ENCODE results near the gene SCARB1.
A peak's percentile ranks its signal among the peaks of the same experiment; 100 is the strongest.

SCARB1 gene

DNA sequence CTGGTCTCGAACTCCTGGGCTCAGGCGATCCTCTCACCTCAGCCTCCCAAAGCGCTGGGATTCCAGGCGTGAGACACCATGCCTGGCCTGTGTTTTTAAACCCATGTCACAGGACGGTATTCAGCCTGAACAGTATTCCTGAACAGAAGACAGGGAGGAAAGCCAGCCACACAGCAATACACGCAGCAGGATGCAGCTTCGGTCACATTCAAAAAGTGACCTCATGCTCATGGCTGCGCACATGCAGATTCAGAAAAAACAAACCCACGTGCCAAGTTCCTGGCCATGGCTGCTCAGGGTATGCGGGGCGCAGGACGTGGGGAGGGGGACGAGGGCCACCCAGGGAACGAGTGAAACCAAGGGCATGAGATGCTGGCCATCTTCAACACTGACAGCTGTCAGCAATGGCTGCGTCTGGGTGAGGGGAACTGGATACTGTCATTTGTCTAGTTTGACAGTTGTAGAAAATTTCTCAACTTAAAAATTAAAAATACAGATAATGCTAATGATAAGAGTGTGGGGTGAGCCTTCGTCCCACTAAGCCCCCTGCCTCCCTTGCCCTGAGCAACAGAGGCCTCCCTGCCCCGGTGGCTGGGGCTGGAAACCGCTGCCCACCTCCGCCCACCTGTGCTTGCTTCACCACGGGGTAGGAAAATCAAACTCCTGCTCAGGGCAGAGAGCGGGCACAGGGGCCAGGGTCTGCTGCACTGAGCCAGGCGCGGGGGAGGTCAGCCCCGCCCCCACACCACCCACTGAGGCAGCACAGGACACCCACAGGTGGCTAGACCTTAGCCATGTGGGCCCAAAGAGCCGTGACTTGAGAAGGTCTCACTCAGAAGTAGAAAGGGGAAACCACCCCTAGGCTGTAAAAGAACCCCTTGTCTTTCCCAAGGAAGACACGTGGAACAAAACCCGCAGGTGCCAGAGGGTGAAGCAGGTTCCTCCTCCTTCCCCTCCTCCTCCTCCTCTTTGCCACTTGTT is 84.2 kb downstream of the SCARB1 start:
- no peak overlapping the region for H3K4me3 ChIP-seq (ENCODE audit: low read depth, low read length)
- peak; percentile 52 for DNase-seq (ENCODE audit: low read depth, low spot score)
- TF ChIP-seq, protein P1, sequence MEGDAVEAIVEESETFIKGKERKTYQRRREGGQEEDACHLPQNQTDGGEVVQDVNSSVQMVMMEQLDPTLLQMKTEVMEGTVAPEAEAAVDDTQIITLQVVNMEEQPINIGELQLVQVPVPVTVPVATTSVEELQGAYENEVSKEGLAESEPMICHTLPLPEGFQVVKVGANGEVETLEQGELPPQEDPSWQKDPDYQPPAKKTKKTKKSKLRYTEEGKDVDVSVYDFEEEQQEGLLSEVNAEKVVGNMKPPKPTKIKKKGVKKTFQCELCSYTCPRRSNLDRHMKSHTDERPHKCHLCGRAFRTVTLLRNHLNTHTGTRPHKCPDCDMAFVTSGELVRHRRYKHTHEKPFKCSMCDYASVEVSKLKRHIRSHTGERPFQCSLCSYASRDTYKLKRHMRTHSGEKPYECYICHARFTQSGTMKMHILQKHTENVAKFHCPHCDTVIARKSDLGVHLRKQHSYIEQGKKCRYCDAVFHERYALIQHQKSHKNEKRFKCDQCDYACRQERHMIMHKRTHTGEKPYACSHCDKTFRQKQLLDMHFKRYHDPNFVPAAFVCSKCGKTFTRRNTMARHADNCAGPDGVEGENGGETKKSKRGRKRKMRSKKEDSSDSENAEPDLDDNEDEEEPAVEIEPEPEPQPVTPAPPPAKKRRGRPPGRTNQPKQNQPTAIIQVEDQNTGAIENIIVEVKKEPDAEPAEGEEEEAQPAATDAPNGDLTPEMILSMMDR (IDR thresholded peaks at IDR 0.05; ENCODE audit: low read depth, low read length), result no peak
- in situ Hi-C loops (cut with HindIII; ENCODE audit: low sequenced_read_pairs), result no loop called here

DNA sequence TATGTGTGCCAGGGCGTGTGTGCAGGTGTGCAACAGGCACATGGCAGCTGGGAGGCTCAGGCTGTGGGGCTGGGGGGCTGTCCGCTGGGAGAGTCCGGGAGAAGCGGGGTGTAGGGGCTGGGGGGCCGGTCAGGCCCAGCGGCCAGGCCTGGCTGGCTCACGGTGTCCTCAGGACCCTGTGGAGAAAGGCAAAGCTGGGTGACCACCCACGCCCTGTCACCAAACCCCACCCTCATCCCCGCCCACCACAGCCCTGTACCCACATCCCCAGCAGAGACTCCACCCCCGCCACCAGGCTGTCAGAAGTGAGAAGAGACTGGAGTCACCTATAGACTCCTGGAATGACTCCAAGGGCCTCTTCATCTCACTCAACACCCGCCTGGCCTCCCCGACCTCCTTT is 85.3 kb downstream of the SCARB1 start:
- TF ChIP-seq, protein P1 (IDR thresholded peaks at IDR 0.05; ENCODE audit: low read depth, low read length), result no peak
- no peak for DNase-seq (ENCODE audit: low read depth, low spot score)
- in situ Hi-C loops (cut with HindIII; ENCODE audit: low sequenced_read_pairs), result no loop called here

DNA sequence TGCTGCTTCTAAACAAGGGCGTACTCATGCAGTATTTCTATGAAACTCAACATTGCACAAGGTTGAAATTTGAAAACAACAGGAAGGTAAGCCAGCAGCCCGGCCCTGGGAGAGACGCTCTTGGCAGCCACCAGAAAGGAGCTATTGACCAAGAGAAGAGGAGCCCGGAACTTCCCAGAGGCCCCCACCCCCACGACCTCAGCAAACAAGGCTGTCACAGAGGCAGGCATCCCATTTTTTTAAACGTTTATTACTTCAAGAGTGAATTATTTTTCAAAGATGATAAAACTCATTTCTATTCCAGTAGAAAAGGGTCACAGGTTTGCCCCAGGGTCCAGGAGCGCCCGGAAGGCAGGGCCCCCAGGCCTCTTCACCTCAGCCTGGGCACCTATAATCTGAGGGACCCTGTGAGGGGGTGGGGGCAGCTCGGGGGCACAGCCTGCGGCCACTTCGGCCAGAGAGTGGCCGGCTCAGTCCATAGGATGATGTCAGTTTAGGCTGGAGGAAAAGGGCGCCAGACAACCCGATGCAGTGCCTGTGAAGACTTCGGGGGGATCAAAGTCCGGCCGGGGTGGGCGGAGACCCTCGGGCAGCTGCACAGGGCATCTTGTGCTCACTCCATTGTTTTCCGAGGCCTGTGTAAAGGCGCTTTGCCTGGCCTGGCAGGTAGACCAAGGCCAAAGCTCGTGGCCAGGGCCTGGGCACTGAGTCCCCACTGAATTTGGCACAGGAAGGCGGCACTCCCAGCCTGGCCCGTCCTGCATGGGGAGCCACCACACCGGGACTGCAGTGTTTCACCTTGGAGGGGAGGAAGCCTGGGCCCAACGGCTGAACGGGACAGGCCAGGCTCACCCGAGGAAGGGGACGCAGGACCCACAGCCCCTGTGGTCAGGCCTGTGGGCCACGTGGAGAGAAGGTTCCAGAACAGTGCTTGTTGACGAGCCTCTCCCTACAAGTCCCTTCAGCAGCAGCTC is 86.0 kb downstream of the SCARB1 start:
- no peak for DNase-seq (ENCODE audit: low read depth, low spot score)
- in situ Hi-C loops (cut with HindIII; ENCODE audit: low sequenced_read_pairs), result no loop called here
- no peak overlapping the region for H3K4me3 ChIP-seq (ENCODE audit: low read depth, low read length)
- TF ChIP-seq, protein P1 (IDR thresholded peaks at IDR 0.05; ENCODE audit: low read depth, low read length), result no peak

More for the DNA sequence above, 85.3 kb downstream of the SCARB1 start:
- H3K4me3 ChIP-seq (ENCODE audit: low read depth, low read length), result no peak overlapping the region

DNA sequence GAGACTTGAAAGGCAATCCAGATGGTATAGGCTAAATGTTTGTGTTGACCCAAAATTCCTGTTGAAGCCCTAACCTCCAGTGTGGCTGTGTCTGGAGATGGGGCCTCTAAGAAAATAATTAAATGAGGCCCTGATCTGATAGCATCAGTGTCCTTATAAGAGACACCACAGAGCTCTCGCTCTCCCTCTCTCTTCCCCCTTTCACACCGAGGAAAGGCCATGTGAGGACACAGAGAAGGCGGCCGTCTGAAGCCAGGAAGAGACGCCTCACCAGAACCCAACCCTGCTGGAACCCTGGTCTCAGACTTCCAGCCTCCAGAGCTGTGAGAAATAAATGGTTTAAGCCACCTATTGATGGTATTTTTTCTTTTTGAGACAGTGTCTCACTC is 87.5 kb downstream of the SCARB1 start:
- TF ChIP-seq, protein P1 (IDR thresholded peaks at IDR 0.05; ENCODE audit: low read depth, low read length), result no peak
- H3K4me3 ChIP-seq (ENCODE audit: low read depth, low read length), result no peak overlapping the region
- in situ Hi-C loops (cut with HindIII; ENCODE audit: low sequenced_read_pairs), result no loop called here
- DNase-seq (ENCODE audit: low read depth, low spot score), result peak; percentile 33

- in situ Hi-C loops (cut with HindIII; ENCODE audit: low sequenced_read_pairs), result no loop called here
- TF ChIP-seq, protein P1 (IDR thresholded peaks at IDR 0.05; ENCODE audit: low read depth, low read length), result peak; percentile 7
- H3K4me3 ChIP-seq (ENCODE audit: low read depth, low read length), result peak overlapping the region; percentile 18
- DNase-seq (ENCODE audit: low read depth, low spot score), result peak; percentile 99
These were observed 89.0 kb downstream of the SCARB1 start for GRCh38 chr12:124774462-124775167.

DNA sequence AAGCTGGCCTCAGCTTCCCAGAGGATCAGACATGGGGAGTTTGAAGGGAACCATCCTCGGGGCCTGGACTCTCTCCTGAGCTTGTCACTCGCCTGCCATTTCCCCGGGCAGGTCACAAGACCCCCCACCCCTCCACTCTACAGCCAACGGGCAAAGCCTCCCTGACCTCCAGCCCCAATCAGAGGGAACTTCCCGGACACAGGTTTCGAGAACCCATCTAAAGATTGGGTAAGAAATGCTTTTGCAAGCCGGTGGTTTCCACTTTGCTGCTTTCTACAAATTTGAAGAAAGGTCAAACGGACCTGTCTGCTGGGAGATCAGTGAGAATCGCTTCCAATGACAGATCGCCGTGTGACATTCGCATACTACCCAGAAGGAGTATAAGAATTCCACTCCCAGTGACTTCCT is 89.6 kb downstream of the SCARB1 start:
- H3K4me3 ChIP-seq (ENCODE audit: low read depth, low read length), result peak overlapping the region; percentile 18
- DNase-seq (ENCODE audit: low read depth, low spot score), result no peak

More for the DNA sequence above, 89.6 kb downstream of the SCARB1 start:
- in situ Hi-C loops (cut with HindIII; ENCODE audit: low sequenced_read_pairs), result no loop called here
- TF ChIP-seq, protein P1 (IDR thresholded peaks at IDR 0.05; ENCODE audit: low read depth, low read length), result no peak

Data from astrocyte of the spinal cord (primary cell).